Right atrium auricular region (tissue), 2 donors: ENCODE data around the gene HSPB7. TPM values are rescaled to one million over a fixed set of nuclear protein-coding genes. Genes with fewer than 3 reads are reported as not detected.
A peak's percentile ranks its signal among the peaks of the same experiment; 100 is the strongest.

ENCODE experiments used
- DNase-seq: peaks from one replicate; pipeline ENCODE4 v3.0.0-alpha.2; 2019; ENCODE audit warnings: low spot score
- H3K27ac ChIP-seq, 2 donors: fragments of 200-600 bp; sonication (generic); 1 replicate in 1 of 2; 2 replicates in 1 of 2; pipeline ENCODE4 v1.5.1; 2016 to 2019
- H3K27me3 ChIP-seq, 2 donors: fragments of 200-600 bp; sonication (generic); one replicate each; pipeline versions ENCODE4 v1.5.1 to v1.6.0; 2017 to 2019
- H3K36me3 ChIP-seq: fragments of 200-600 bp; sonication (generic); one replicate; pipeline ENCODE4 v1.5.1; 2016
- H3K4me1 ChIP-seq, 2 donors: fragments of 200-600 bp; sonication (generic); one replicate each; pipeline versions ENCODE4 v1.5.1 to v1.6.0; 2017 to 2019
- H3K4me3 ChIP-seq, 2 donors: fragments of 200-600 bp; sonication (generic); 1 replicate in 1 of 2; 2 replicates in 1 of 2; pipeline ENCODE4 v1.5.1; 2017 to 2019; ENCODE audit warnings: mild to moderate bottlenecking in 1 of 2, moderate library complexity in 1 of 2
- H3K9me3 ChIP-seq, 2 donors: fragments of 200-600 bp; sonication (generic); one replicate each; pipeline ENCODE4 v1.5.1; 2019
- total RNA-seq, 2 donors: library from RNA; depleted of rRNA; stranded (reverse); fragments of >200 nt; gene quantifications; one replicate each; pipeline ENCODE4 v1.1.0, GENCODE V29; 2016
- TF ChIP-seq, protein P1 (sequence below), 2 donors: fragments of 200-600 bp; sonication (generic); IDR thresholded peaks; one replicate each; pipeline ENCODE4 v1.5.1; 2019; ENCODE audit warnings: antibody characterized with exemption in 2 of 2

HSPB7 gene
- total RNA-seq, 2 donors from 2014 or later: 1,082 to 1,229 TPM

DNA sequence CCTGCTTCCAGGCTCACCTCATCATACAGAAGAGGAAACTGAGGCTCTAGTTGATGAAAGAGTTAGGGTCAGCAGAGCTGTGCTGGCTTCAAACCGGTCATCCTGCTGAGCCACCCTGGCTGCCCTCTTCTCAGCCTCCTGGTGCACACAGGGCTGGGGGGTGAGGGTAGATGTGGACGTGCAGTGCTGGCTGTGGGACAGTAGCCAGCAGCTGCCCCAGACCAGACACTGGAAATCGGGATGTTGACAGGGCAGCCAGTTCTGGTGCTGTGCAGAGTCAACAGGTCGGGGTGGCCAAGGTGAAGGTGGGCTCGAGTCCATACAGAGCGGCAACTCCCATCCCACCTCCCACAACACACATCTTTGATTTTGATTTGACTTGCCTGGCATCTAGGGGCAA, 2.5 kb upstream of the HSPB7 start:
- peak overlapping the region; percentile 93 to 94 for H3K27ac ChIP-seq
- H3K4me3 ChIP-seq: no peak overlapping the region
- TF ChIP-seq, protein P1, sequence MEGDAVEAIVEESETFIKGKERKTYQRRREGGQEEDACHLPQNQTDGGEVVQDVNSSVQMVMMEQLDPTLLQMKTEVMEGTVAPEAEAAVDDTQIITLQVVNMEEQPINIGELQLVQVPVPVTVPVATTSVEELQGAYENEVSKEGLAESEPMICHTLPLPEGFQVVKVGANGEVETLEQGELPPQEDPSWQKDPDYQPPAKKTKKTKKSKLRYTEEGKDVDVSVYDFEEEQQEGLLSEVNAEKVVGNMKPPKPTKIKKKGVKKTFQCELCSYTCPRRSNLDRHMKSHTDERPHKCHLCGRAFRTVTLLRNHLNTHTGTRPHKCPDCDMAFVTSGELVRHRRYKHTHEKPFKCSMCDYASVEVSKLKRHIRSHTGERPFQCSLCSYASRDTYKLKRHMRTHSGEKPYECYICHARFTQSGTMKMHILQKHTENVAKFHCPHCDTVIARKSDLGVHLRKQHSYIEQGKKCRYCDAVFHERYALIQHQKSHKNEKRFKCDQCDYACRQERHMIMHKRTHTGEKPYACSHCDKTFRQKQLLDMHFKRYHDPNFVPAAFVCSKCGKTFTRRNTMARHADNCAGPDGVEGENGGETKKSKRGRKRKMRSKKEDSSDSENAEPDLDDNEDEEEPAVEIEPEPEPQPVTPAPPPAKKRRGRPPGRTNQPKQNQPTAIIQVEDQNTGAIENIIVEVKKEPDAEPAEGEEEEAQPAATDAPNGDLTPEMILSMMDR (IDR thresholded peaks at IDR 0.05): no peak
- H3K36me3 ChIP-seq: peaks cover 21% of the 10 kb centered on the region
- DNase-seq: no peak
- peaks cover 0 to 45% of the 10 kb centered on the region in 2 donors for H3K4me1 ChIP-seq
- H3K27me3 ChIP-seq: no peaks in the 10 kb centered on the region
- no peaks in the 10 kb centered on the region for H3K9me3 ChIP-seq

DNA sequence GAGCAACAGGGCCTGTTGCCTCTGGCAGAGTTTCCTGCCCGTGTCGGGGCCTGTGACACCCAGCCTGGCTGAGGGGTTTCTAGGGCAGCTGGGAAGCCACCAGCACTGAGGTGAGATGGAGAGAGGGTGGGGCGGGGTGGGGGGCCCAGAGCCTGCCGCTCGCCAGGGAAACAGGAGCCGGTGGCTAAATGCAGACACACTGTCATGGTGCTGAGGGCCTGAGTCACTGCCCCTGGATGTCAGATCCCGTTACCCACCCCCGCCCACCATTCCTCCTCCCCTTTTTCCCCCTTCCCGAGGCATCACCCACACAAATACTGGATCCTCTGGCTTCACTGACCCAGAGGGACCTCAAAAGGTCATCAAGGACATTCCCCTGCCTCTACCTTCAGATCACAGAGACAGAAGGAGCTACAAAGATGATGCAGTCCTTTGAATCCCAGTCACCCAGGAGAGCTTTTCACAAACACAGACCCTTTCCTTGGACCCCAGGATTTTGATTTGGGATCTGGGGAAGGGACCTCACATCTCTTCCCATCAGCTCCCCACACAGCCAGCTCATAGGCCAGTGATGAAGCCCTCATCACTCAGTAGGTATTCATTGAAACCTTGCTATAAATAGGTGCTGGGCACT, 1.9 kb upstream of the HSPB7 start:
- H3K4me1 ChIP-seq: peaks cover 0 to 46% of the 10 kb centered on the region in 2 donors

DNA sequence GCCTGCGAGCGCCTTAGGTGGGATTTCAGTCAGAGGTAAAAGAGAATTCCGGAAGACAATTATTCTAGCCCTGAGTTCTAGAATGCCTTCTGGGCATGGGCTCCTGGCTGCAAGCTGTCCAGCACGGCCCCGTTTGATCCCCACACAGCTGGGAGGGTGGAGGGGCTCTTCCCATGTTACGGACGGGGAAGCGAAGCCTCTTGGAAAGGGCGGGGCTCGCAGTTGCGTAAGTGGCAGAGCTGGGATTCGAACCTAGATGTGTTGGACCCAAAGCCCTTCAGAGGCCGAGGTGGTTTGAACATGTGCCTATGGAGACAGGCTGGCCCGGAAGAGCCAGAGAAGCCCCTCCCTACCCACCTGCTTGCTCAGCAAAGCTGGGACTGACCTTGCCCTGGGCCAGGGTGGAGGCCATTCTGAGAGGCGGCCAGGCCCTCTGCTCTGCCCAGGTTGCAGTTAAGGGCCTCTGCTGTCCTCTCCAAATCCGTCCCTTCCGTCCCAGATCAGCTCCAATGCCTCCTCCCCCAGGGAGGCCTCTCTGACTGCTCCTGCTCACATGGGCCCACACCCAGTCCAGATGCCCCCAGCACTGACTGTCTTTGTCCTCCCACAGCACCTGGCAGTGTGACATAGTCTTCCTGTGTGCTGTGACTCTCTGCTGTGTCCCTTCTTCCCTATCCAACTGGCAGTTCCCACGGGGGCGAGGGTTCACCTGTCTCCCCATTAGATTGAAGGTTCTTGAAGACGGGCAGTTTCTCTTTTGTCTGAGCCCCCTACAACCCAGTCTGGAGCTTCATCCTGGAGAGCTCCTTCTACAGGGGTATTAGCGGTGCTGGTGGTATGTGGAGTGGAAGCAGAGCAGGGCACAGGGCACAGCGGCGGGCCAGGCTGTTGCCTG, 1.2 kb upstream of the HSPB7 start:
- no peaks in the 10 kb centered on the region for H3K27me3 ChIP-seq
- peaks cover 0 to 54% of the 10 kb centered on the region in 2 donors for H3K4me1 ChIP-seq
- peaks cover 31% of the 10 kb centered on the region for H3K36me3 ChIP-seq
- TF ChIP-seq, protein P1 (IDR thresholded peaks at IDR 0.05): no peak
- peak overlapping the region; percentile 30 to 60 for H3K4me3 ChIP-seq
- H3K27ac ChIP-seq: peak overlapping the region; percentile 93 to 94
- DNase-seq: no peak
- no peaks in the 10 kb centered on the region for H3K9me3 ChIP-seq

More for the DNA sequence above, 1.9 kb upstream of the HSPB7 start:
- Histone ChIP-seq H3K27me3 (no peaks in the 10 kb centered on the region), H3K27ac (peak overlapping the region; percentile 93 to 94), H3K4me3 (peak overlapping the region in 1 of 2 donors; percentile 30), H3K36me3 (peaks cover 27% of the 10 kb centered on the region), H3K9me3 (no peaks in the 10 kb centered on the region)
- DNase-seq: no peak
- TF ChIP-seq, protein P1 (IDR thresholded peaks at IDR 0.05): no peak

DNA sequence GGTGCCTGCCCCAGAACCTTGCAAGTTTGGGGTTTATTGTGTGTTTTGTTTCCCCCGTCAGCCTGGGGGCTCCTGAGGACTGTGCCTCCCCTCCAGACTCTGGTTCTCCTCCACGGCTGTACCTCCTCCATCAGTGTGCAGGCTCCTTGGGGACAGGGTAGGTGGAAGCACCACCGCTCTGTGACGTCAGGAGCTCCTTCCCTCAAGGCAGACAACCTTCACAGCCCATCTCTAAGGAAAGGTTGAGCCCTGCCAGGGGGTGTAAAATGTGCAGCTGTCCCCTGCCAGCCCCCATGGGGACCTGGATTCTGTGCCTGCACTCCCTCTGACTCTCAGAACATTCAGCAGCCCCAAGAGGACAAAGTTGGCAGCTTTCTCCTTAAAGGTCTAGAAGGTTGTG, 465 bp upstream of the HSPB7 start:
- Histone ChIP-seq H3K9me3 (no peaks in the 10 kb centered on the region), H3K4me3 (peak overlapping the region; percentile 30 to 60), H3K27ac (peak overlapping the region; percentile 93 to 94), H3K27me3 (no peaks in the 10 kb centered on the region), H3K4me1 (peaks cover 0 to 60% of the 10 kb centered on the region in 2 donors), H3K36me3 (peaks cover 31% of the 10 kb centered on the region)
- no peak for DNase-seq
- TF ChIP-seq, protein P1 (IDR thresholded peaks at IDR 0.05): no peak

DNA sequence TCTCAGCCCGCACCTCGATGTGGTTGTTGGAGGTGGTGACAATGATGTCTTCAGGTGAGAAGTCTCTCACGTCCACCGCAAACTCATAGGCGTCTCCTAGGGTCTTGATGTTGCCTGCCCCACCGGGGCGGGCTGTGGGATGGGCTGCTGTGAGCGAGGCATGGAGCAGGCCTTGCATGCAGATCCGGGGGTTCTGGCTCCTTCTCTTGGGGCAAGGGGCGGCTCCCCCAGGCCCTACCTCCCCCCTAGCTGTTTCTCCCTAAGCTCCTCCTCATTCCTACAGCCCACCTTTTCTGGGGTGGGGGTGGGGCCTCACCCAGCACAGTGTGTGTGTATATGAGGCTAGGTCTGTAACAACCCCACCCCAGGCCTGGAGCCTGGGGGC, 775 bp downstream of the HSPB7 start:
- Histone ChIP-seq H3K27me3 (no peaks in the 10 kb centered on the region), H3K4me3 (peak overlapping the region; percentile 60 to 68), H3K36me3 (peaks cover 31% of the 10 kb centered on the region), H3K4me1 (peaks cover 0 to 70% of the 10 kb centered on the region in 2 donors), H3K9me3 (no peaks in the 10 kb centered on the region), H3K27ac (peak overlapping the region; percentile 93 to 94)
- TF ChIP-seq, protein P1 (IDR thresholded peaks at IDR 0.05): no peak
- no peak for DNase-seq
